KMS-11 (cell line): ENCODE measurements around the gene CORO7.

Experiments used
- H2AFZ ChIP-seq: fragments of 200-600 bp; sonication (generic); 2 replicates; pipeline ENCODE4 v1.6.1; 2016; ENCODE audit warnings: antibody characterized with exemption, mixed run types, low read depth
- H3K27ac ChIP-seq: fragments of 200-600 bp; sonication (generic); 2 replicates; pipeline ENCODE4 v1.6.1; 2016; ENCODE audit warnings: mild to moderate bottlenecking, mixed run types
- H3K27me3 ChIP-seq: fragments of 200-600 bp; sonication (generic); 2 replicates; pipeline ENCODE4 v1.6.1; 2017; ENCODE audit warnings: mild to moderate bottlenecking, low read depth, mixed run types, moderate library complexity; ENCODE audit not compliant: insufficient read depth
- H3K36me3 ChIP-seq: fragments of 200-600 bp; sonication (generic); 2 replicates; pipeline ENCODE4 v1.6.1; 2017; ENCODE audit warnings: mild to moderate bottlenecking, mixed run types; ENCODE audit not compliant: insufficient read depth
- H3K4me1 ChIP-seq: fragments of 200-600 bp; sonication (generic); 2 replicates; pipeline ENCODE4 v1.6.1; 2016; ENCODE audit warnings: mild to moderate bottlenecking, low read depth, mixed run types; ENCODE audit not compliant: poor library complexity, severe bottlenecking
- H3K4me2 ChIP-seq: fragments of 200-600 bp; sonication (generic); 2 replicates; pipeline ENCODE4 v1.7.0; 2016; ENCODE audit warnings: mild to moderate bottlenecking, mixed run types
- H3K4me3 ChIP-seq: fragments of 200-600 bp; sonication (generic); IDR thresholded peaks from 2 replicates; pipeline ENCODE4 v1.6.1; 2017; ENCODE audit warnings: low read depth, low read length, mixed read lengths; ENCODE audit not compliant: insufficient read depth
- H3K79me2 ChIP-seq: fragments of 200-600 bp; sonication (generic); 2 replicates; pipeline ENCODE4 v1.6.1; 2016; ENCODE audit warnings: low read depth, mixed run types; ENCODE audit not compliant: insufficient read depth
- H3K9ac ChIP-seq: fragments of 200-600 bp; sonication (generic); 2 replicates; pipeline ENCODE4 v1.6.1; 2016; ENCODE audit warnings: mild to moderate bottlenecking, mixed run types
- H4K20me1 ChIP-seq: fragments of 200-600 bp; sonication (generic); 2 replicates; pipeline ENCODE4 v1.6.1; 2016; ENCODE audit warnings: mild to moderate bottlenecking, mixed run types; ENCODE audit not compliant: insufficient read depth
- TF ChIP-seq, protein P1 (sequence below): fragments of 200-600 bp; sonication (generic); conservative IDR thresholded peaks from 2 replicates; pipeline ENCODE4 v1.6.1; 2017; ENCODE audit warnings: low read depth, mild to moderate bottlenecking, antibody characterized with exemption, low read length, moderate library complexity, mixed read lengths

CORO7 gene

DNA sequence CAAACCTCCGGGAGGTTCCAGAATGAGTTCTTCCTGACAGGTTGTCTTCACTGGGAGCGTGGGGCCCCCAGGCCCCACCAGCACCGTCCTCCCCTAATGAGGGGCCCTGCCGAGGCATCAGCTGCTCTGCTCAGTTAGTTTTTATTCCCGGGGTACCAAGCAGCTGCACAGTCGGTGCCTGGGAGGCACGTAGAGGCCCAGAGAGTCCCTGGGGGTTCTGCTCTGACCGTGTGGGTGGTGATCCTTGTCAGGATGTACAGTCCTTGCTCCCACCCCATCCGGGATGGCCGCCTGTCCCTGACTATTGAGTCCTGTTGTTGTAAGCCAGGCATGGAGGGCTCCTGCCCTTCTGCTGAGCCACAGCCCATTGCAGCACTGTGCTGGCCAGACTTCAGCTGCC lies 39.6 kb upstream of the CORO7 start:
- Histone ChIP-seq H3K4me3 (no peak overlapping the region), H3K9ac (no peak overlapping the region), H3K4me2 (no peak overlapping the region), H3K36me3 (peaks cover 8% of the 10 kb centered on the region; the same call in 1 of the 2 replicates), H3K27me3 (no peaks in the 10 kb centered on the region), H2AFZ (no peak overlapping the region), H3K4me1 (peaks cover 8% of the 10 kb centered on the region), H4K20me1 (no peaks in the 10 kb centered on the region), H3K27ac (no peak overlapping the region), H3K79me2 (no peaks in the 10 kb centered on the region; the same call in 1 of the 2 replicates)
- TF ChIP-seq, protein P1, sequence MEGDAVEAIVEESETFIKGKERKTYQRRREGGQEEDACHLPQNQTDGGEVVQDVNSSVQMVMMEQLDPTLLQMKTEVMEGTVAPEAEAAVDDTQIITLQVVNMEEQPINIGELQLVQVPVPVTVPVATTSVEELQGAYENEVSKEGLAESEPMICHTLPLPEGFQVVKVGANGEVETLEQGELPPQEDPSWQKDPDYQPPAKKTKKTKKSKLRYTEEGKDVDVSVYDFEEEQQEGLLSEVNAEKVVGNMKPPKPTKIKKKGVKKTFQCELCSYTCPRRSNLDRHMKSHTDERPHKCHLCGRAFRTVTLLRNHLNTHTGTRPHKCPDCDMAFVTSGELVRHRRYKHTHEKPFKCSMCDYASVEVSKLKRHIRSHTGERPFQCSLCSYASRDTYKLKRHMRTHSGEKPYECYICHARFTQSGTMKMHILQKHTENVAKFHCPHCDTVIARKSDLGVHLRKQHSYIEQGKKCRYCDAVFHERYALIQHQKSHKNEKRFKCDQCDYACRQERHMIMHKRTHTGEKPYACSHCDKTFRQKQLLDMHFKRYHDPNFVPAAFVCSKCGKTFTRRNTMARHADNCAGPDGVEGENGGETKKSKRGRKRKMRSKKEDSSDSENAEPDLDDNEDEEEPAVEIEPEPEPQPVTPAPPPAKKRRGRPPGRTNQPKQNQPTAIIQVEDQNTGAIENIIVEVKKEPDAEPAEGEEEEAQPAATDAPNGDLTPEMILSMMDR, result no peak

DNA sequence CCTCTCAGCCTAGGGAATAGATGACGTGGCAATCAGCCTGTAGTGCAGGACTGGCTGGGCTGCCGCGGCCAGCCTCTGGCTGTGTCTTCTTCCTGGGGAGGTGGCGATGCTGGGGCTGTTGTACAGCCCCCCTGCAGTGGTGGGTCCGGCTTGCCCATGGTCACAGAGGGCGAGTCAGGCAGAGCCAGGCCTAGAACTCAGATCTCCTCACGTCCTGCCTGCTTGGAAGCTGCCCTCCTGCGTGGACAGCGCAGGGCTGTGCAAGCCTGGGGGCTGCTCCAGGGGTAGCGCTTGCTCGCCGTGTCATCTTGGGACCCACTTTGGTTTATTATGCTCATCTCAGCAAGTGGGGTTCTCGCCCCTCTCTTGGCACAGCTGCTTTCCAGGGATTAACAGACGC lies 38.7 kb upstream of the CORO7 start:
- Histone ChIP-seq H3K4me1 (peaks cover 8% of the 10 kb centered on the region), H3K4me3 (no peak overlapping the region), H3K9ac (no peak overlapping the region), H3K79me2 (no peaks in the 10 kb centered on the region; the same call in 1 of the 2 replicates), H3K27ac (no peak overlapping the region), H3K27me3 (no peaks in the 10 kb centered on the region), H3K36me3 (peaks cover 16% of the 10 kb centered on the region; the same call in 1 of the 2 replicates), H2AFZ (no peak overlapping the region), H3K4me2 (no peak overlapping the region), H4K20me1 (no peaks in the 10 kb centered on the region)
- TF ChIP-seq, protein P1, result no peak

DNA sequence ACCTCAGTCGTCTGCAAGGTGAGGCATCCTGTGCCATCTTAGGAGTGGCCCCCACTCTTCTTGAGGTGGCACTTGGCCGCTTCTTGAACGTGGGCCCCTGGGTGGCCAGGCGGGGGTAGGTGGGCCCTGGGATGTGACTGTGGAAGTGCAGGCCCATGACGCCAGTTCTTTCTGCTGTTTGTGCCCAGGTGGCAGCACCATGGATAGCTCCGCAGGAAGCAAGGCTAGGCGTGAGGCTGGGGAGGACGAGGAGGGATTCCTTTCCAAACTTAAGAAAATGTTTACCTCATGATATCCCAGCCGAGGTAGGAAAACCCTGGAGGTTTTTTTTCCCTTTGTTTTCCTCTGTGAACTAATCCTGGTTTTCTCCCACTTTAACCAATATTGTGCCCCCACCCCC lies 38.2 kb upstream of the CORO7 start:
- no peaks in the 10 kb centered on the region for H4K20me1 ChIP-seq

DNA sequence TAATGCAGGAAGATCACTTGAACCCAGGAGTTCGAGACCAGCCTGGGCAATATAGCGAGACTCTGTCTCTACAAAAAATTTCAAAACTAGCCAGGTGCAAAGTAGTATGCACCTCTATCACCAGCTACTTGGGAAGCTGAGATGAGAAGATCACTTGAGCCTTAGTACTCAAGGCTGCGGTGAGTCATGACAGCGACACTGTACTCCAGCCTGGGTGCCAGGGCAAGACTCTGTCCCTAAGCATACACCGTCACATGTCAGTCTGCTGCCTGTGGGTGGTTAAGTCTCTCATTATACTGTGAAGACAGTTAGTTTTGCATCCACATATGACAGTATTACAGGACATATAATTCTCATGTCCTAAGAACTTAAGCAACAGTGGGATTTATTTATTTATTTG lies 36.3 kb upstream of the CORO7 start:
- no peaks in the 10 kb centered on the region; the same call in 1 of the 2 replicates for H3K79me2 ChIP-seq
- peaks cover 22% of the 10 kb centered on the region; the same call in 1 of the 2 replicates for H3K36me3 ChIP-seq
- H3K4me1 ChIP-seq, result no peaks in the 10 kb centered on the region
- TF ChIP-seq, protein P1, result no peak
- H4K20me1 ChIP-seq, result no peaks in the 10 kb centered on the region
- H3K27me3 ChIP-seq, result no peaks in the 10 kb centered on the region
- no peak overlapping the region for H3K4me2 ChIP-seq
- H3K9ac ChIP-seq, result no peak overlapping the region
- no peak overlapping the region for H3K4me3 ChIP-seq
- H3K27ac ChIP-seq, result no peak overlapping the region
- H2AFZ ChIP-seq, result no peak overlapping the region

More for the DNA sequence above, 38.2 kb upstream of the CORO7 start:
- Histone ChIP-seq H3K27ac (no peak overlapping the region), H3K4me3 (no peak overlapping the region), H3K4me1 (peaks cover 8% of the 10 kb centered on the region), H3K9ac (no peak overlapping the region), H2AFZ (no peak overlapping the region), H3K79me2 (no peaks in the 10 kb centered on the region; the same call in 1 of the 2 replicates), H3K27me3 (no peaks in the 10 kb centered on the region), H3K36me3 (peaks cover 17% of the 10 kb centered on the region; the same call in 1 of the 2 replicates), H3K4me2 (no peak overlapping the region)
- TF ChIP-seq, protein P1, result no peak
